ENCODE results near the gene WNK2.

WNK2 gene

GRCh38 chr9:93186215-93186945 lies 2.4 kb downstream of the WNK2 start:
- DNase-seq = no peak

- no peak for DNase-seq
Observed at GRCh38 chr9:93187047-93187446, 3.1 kb downstream of the WNK2 start.

GRCh38 chr9:93187574-93187973 lies 3.6 kb downstream of the WNK2 start:
- DNase-seq = no peak

GRCh38 chr9:93188426-93189368 lies 4.8 kb downstream of the WNK2 start:
- DNase-seq = no peak

- no peak for DNase-seq
Observed at GRCh38 chr9:93189369-93190132, 5.6 kb downstream of the WNK2 start.

- DNase-seq = no peak
Observed at GRCh38 chr9:93190133-93190525, 6.2 kb downstream of the WNK2 start.

GRCh38 chr9:93190656-93191353 lies 6.9 kb downstream of the WNK2 start:
- DNase-seq = no peak

GRCh38 chr9:93191354-93191660 lies 7.4 kb downstream of the WNK2 start:
- no peak for DNase-seq

GRCh38 chr9:93192721-93193387 lies 8.9 kb downstream of the WNK2 start:
- no peak for DNase-seq

- no peak for DNase-seq
Observed at GRCh38 chr9:93193388-93194220, 9.7 kb downstream of the WNK2 start.

- no peak for DNase-seq
Observed at GRCh38 chr9:93194221-93194625, 10.3 kb downstream of the WNK2 start.

- DNase-seq = no peak
Observed at GRCh38 chr9:93194641-93195040, 10.7 kb downstream of the WNK2 start.

- DNase-seq = no peak
Observed at GRCh38 chr9:93196096-93197055, 12.4 kb downstream of the WNK2 start.

- DNase-seq = no peak
Observed at GRCh38 chr9:93197670-93198069, 13.7 kb downstream of the WNK2 start.

GRCh38 chr9:93198117-93198837 lies 14.3 kb downstream of the WNK2 start:
- DNase-seq = peak; percentile 32

- DNase-seq = no peak
Observed at GRCh38 chr9:93198838-93199625, 15.1 kb downstream of the WNK2 start.

GRCh38 chr9:93200449-93200742 lies 16.5 kb downstream of the WNK2 start:
- no peak for DNase-seq

- no peak for DNase-seq
Observed at GRCh38 chr9:93200989-93201334, 17.0 kb downstream of the WNK2 start.

Data from hematopoietic multipotent progenitor cell treated with erythropoietin and hydrocortisone succinate and interleukin-3 and kit ligand, for 6 days (in vitro differentiated cells).